ENCODE data around the gene IL1RAPL1. TPM values are rescaled to one million over a fixed set of nuclear protein-coding genes. Genes with fewer than 3 reads are reported as not detected.

IL1RAPL1 gene
- total RNA-seq, 4 donors from 2014 or later: 8.2 to 10.9 (median 8.8) TPM

GRCh38 chrX:29506729-29507128 lies 919.5 kb downstream of the IL1RAPL1 start:
- H3K27ac ChIP-seq: no peak overlapping the region
- no peaks in the 10 kb centered on the region for H3K9me3 ChIP-seq
- DNase-seq (ENCODE audit: low spot score in 2 of 2): no peak
- no peaks in the 10 kb centered on the region for H3K27me3 ChIP-seq
- H3K4me3 ChIP-seq: no peak overlapping the region
- H3K4me1 ChIP-seq: no peaks in the 10 kb centered on the region
- no peaks in the 10 kb centered on the region for H3K36me3 ChIP-seq
- WGBS, 2 donors: 55 to 100% methylated on average over 1 of the region's 1 CpG
- TF ChIP-seq EP300 (IDR thresholded peaks at IDR 0.05) (no peak), CTCF (IDR thresholded peaks at IDR 0.05) (no peak), POLR2A (IDR thresholded peaks at IDR 0.05) (no peak)

- WGBS, 2 donors: 59 to 91% methylated on average over 4 of the region's 4 CpGs
- Histone ChIP-seq H3K27me3 (no peaks in the 10 kb centered on the region), H3K27ac (no peak overlapping the region), H3K9me3 (no peaks in the 10 kb centered on the region), H3K36me3 (no peaks in the 10 kb centered on the region), H3K4me3 (no peak overlapping the region), H3K4me1 (no peaks in the 10 kb centered on the region)
- DNase-seq (ENCODE audit: low spot score in 2 of 2): no peak
- TF ChIP-seq EP300 (IDR thresholded peaks at IDR 0.05) (no peak), CTCF (IDR thresholded peaks at IDR 0.05) (no peak), POLR2A (IDR thresholded peaks at IDR 0.05) (no peak)
Measured at GRCh38 chrX:29518100-29518499, 930.9 kb downstream of the IL1RAPL1 start.

GRCh38 chrX:29528281-29528680 lies 941.0 kb downstream of the IL1RAPL1 start:
- 35 to 43% methylated on average over 1 of the region's 1 CpG for WGBS, 2 donors
- no peak for TF ChIP-seq POLR2A (IDR thresholded peaks at IDR 0.05)
- TF ChIP-seq CTCF (IDR thresholded peaks at IDR 0.05): no peak
- TF ChIP-seq EP300 (IDR thresholded peaks at IDR 0.05): no peak
- Histone ChIP-seq H3K27ac (no peak overlapping the region), H3K4me3 (no peak overlapping the region), H3K4me1 (no peaks in the 10 kb centered on the region), H3K27me3 (no peaks in the 10 kb centered on the region), H3K36me3 (no peaks in the 10 kb centered on the region), H3K9me3 (no peaks in the 10 kb centered on the region)
- DNase-seq (ENCODE audit: low spot score in 2 of 2): no peak

GRCh38 chrX:29530501-29530900 lies 943.3 kb downstream of the IL1RAPL1 start:
- no peaks in the 10 kb centered on the region for H3K27me3 ChIP-seq
- no peaks in the 10 kb centered on the region for H3K36me3 ChIP-seq
- no peak overlapping the region for H3K27ac ChIP-seq
- 84 to 94% methylated on average over 2 of the region's 2 CpGs for WGBS, 2 donors
- no peaks in the 10 kb centered on the region for H3K4me1 ChIP-seq
- no peak for DNase-seq (ENCODE audit: low spot score in 2 of 2)
- no peaks in the 10 kb centered on the region for H3K9me3 ChIP-seq
- no peak for TF ChIP-seq EP300 (IDR thresholded peaks at IDR 0.05)
- no peak for TF ChIP-seq CTCF (IDR thresholded peaks at IDR 0.05)
- TF ChIP-seq POLR2A (IDR thresholded peaks at IDR 0.05): no peak
- H3K4me3 ChIP-seq: no peak overlapping the region

GRCh38 chrX:29531336-29531735 lies 944.1 kb downstream of the IL1RAPL1 start:
- WGBS, 2 donors: 58 to 90% methylated on average over 4 of the region's 4 CpGs
- Histone ChIP-seq H3K27ac (no peak overlapping the region), H3K36me3 (no peaks in the 10 kb centered on the region), H3K27me3 (no peaks in the 10 kb centered on the region), H3K9me3 (no peaks in the 10 kb centered on the region), H3K4me3 (no peak overlapping the region), H3K4me1 (no peaks in the 10 kb centered on the region)
- TF ChIP-seq POLR2A (IDR thresholded peaks at IDR 0.05) (no peak), CTCF (IDR thresholded peaks at IDR 0.05) (no peak), EP300 (IDR thresholded peaks at IDR 0.05) (no peak)
- DNase-seq (ENCODE audit: low spot score in 2 of 2): no peak

Measured in tibial nerve (tissue), 4 donors.